AG04450 (cell line): ENCODE data around the gene RASGRP4. TPM values are rescaled to one million over a fixed set of nuclear protein-coding genes. Genes with fewer than 3 reads are reported as not detected.

Experiments
- CTCF ChIA-PET: fragments of 300-600, 350-600 bp; formaldehyde crosslinking; extraction: SDS; loops from one replicate; lab custom pipeline; 2022; ENCODE audit warnings: antibody characterized with exemption, inconsistent platforms; lab: Charles Lee
- POLR2A ChIA-PET: fragments of 350-600 bp; formaldehyde crosslinking; extraction: SDS; loops from one replicate; lab custom pipeline; 2021; ENCODE audit warnings: antibody characterized with exemption, inconsistent platforms; lab: Yijun Ruan, JAX
- DNase-seq: peaks from one replicate; pipeline ENCODE4 v3.0.0-alpha.2; 2011; ENCODE audit warnings: low read depth, low spot score
- H3K27ac ChIP-seq: one replicate; pipeline ENCODE4 v1.5.1; 2012; ENCODE audit warnings: low read depth, low read length, control low read depth
- H3K27me3 ChIP-seq: one replicate; pipeline ENCODE4 v1.6.0; 2012; ENCODE audit warnings: low read length; ENCODE audit not compliant: control insufficient read depth, insufficient read depth
- H3K4me3 ChIP-seq: 2 replicates; pipeline ENCODE4 v1.5.1; 2011; ENCODE audit warnings: mild to moderate bottlenecking, low read depth, low read length, control low read depth
- H3K9me3 ChIP-seq: 2 replicates; pipeline ENCODE4 v1.5.1; 2012; ENCODE audit warnings: low read length; ENCODE audit not compliant: control insufficient read depth, insufficient read depth
- CTCF ChIP-seq: IDR thresholded peaks from 2 replicates; pipeline ENCODE4 v1.5.1; 2011; ENCODE audit warnings: low read depth, low read length, control low read depth, inconsistent platforms
- polyA plus RNA-seq: library from polyadenylated mRNA; depleted of rRNA; stranded (reverse); fragments of >200 nt; gene quantifications from 2 replicates; pipeline ENCODE4 v1.2.3, GENCODE V29; 2011

Gene RASGRP4
- polyA plus RNA-seq, 1 experiment, result not detected

- no peak for DNase-seq
- Histone ChIP-seq H3K9me3 (peaks cover 6% of the 10 kb centered on the region; the same call in 1 of the 2 replicates), H3K27ac (no peak overlapping the region), H3K27me3 (no peaks in the 10 kb centered on the region), H3K4me3 (no peak overlapping the region)
- POLR2A ChIA-PET, result no interaction called here
- no peak for TF ChIP-seq CTCF
- CTCF ChIA-PET, result no interaction called here
Measured at GRCh38 chr19:38449518-38449917, 23.5 kb upstream of the RASGRP4 start.

GRCh38 chr19:38448225-38448624 is 22.2 kb upstream of the RASGRP4 start:
- POLR2A ChIA-PET, result no interaction called here
- H3K27me3 ChIP-seq, result no peaks in the 10 kb centered on the region
- peaks cover 6% of the 10 kb centered on the region; the same call in 1 of the 2 replicates for H3K9me3 ChIP-seq
- no peak overlapping the region for H3K4me3 ChIP-seq
- H3K27ac ChIP-seq, result no peak overlapping the region
- no peak for TF ChIP-seq CTCF
- CTCF ChIA-PET, result no interaction called here
- DNase-seq, result no peak

GRCh38 chr19:38445362-38445761 is 19.3 kb upstream of the RASGRP4 start:
- Histone ChIP-seq H3K27me3 (no peaks in the 10 kb centered on the region), H3K27ac (no peak overlapping the region), H3K4me3 (no peak overlapping the region), H3K9me3 (no peaks in the 10 kb centered on the region)
- ChIA-PET CTCF (no interaction called here), POLR2A (no interaction called here)
- TF ChIP-seq CTCF, result no peak
- no peak for DNase-seq

GRCh38 chr19:38444026-38444425 is 18.0 kb upstream of the RASGRP4 start:
- Histone ChIP-seq H3K4me3 (no peak overlapping the region), H3K27ac (no peak overlapping the region), H3K9me3 (no peaks in the 10 kb centered on the region), H3K27me3 (no peaks in the 10 kb centered on the region)
- DNase-seq, result no peak
- ChIA-PET POLR2A (no interaction called here), CTCF (no interaction called here)
- no peak for TF ChIP-seq CTCF

- no peak for TF ChIP-seq CTCF
- ChIA-PET CTCF (no interaction called here), POLR2A (no interaction called here)
- Histone ChIP-seq H3K9me3 (no peaks in the 10 kb centered on the region), H3K4me3 (no peak overlapping the region), H3K27ac (no peak overlapping the region), H3K27me3 (no peaks in the 10 kb centered on the region)
- DNase-seq, result no peak
Measured at GRCh38 chr19:38443458-38443999, 17.5 kb upstream of the RASGRP4 start.
